ENCODE data around the gene AGTR2. TPM values are rescaled to one million over a fixed set of nuclear protein-coding genes. Genes with fewer than 3 reads are reported as not detected.
"Not testable (repeated sequence)": the region's sequence is repeated elsewhere in the genome, so short reads cannot be mapped to it uniquely, and the experiment has no call there.

AGTR2 gene
- total and polyA plus RNA-seq, 4 donors = 0.66 TPM; not detected in 3

DNA sequence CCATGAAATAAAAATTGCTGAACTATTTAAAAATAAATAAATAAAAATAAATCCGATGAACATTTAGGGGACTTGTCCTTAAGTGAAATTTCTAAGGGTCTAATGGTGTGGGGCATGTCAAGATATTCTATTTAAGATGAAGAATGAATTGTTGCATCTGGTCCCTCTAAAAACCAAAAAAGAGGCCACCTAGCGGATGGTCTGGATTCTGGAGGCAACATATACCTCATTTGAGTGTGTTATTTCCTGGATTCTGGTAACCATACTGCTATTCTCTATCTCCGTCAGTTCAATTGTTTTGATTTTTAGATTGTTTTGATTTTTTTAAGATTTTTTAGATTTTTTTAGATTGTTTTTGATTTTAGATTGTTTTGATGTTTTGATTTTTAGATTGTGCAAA lies 28.3 kb downstream of the AGTR2 start:
- Histone ChIP-seq H3K27ac (ENCODE audit: low read depth in 1 of 2, low read length in 2 of 2) (no peak overlapping the region), H3K4me3 (ENCODE audit: low read length in 2 of 2) (no peak overlapping the region), H3K4me1 (ENCODE audit: control insufficient read depth in 1 of 2, insufficient read depth in 2 of 2, low read length in 2 of 2) (no peaks in the 10 kb centered on the region), H3K9me3 (ENCODE audit: control insufficient read depth, low read length) (no peaks in the 10 kb centered on the region), H3K27me3 (ENCODE audit: control insufficient read depth in 1 of 2, insufficient read depth in 2 of 2, low read length in 1 of 2) (no peaks in the 10 kb centered on the region), H3K36me3 (ENCODE audit: control insufficient read depth in 1 of 2, insufficient read depth in 2 of 2, low read length in 1 of 2) (no peaks in the 10 kb centered on the region)
- intact Hi-C loops (cut with DNase I) = no loop called here
- DNase-seq = no peak
- no peak for ATAC-seq (ENCODE audit: low FRiP score)
- WGBS, 2 donors = 32 to 72% methylated on average over 3 of the region's 3 CpGs

DNA sequence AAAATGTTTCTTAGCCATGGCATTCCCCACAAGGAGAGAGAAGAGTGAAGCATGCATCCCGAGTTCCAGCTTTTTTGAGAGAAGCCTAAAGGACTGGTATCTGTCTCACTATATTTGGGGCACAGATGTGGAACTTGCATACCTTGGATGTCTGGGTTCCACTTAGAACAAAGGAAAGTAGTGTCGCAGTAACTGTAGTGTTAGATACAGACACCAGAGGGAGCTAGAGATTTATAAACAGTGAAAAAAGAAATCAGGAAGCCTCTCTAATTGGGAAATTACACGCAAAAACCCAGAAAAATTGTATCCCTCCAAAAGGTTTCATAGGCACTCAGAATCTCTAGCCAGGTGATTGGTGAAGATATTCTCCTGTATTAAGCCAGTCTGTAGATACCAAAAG lies 34.4 kb downstream of the AGTR2 start:
- H3K4me3 ChIP-seq (ENCODE audit: low read length in 2 of 2) = no peak overlapping the region
- no peak overlapping the region for H3K27ac ChIP-seq (ENCODE audit: low read depth in 1 of 2, low read length in 2 of 2)
- H3K36me3 ChIP-seq (ENCODE audit: control insufficient read depth in 1 of 2, insufficient read depth in 2 of 2, low read length in 1 of 2) = no peaks in the 10 kb centered on the region
- DNase-seq (no peak), ATAC-seq (ENCODE audit: low FRiP score) (no peak)
- H3K4me1 ChIP-seq (ENCODE audit: control insufficient read depth in 1 of 2, insufficient read depth in 2 of 2, low read length in 2 of 2) = no peaks in the 10 kb centered on the region
- no peaks in the 10 kb centered on the region for H3K9me3 ChIP-seq (ENCODE audit: control insufficient read depth, low read length)
- WGBS, 2 donors = 0 to 4% methylated on average over 3 of the region's 3 CpGs
- no peaks in the 10 kb centered on the region for H3K27me3 ChIP-seq (ENCODE audit: control insufficient read depth in 1 of 2, insufficient read depth in 2 of 2, low read length in 1 of 2)
- intact Hi-C loops (cut with DNase I) = no loop called here

DNA sequence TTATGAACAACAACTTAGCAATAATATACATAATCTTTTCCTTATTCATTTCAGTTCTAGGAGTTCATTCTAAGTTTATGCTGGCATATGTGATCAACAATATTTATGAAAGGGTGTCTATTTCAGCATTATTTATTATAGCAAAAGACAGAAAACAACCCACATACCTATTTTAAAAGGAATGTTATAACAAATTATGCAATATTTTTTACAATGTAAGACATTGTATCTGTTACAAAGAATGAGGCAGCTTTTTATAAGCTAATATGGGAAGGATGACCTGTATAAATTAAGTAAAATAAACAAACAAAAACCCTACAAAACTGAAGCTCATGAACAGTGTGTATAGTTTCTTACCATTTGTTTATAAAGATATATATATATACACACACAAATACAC lies 42.7 kb downstream of the AGTR2 start:
- Histone ChIP-seq H3K4me3 (ENCODE audit: low read length in 2 of 2) (no peak overlapping the region), H3K27me3 (ENCODE audit: control insufficient read depth in 1 of 2, insufficient read depth in 2 of 2, low read length in 1 of 2) (no peaks in the 10 kb centered on the region), H3K36me3 (ENCODE audit: control insufficient read depth in 1 of 2, insufficient read depth in 2 of 2, low read length in 1 of 2) (no peaks in the 10 kb centered on the region), H3K9me3 (ENCODE audit: control insufficient read depth, low read length) (no peaks in the 10 kb centered on the region), H3K4me1 (ENCODE audit: control insufficient read depth in 1 of 2, insufficient read depth in 2 of 2, low read length in 2 of 2) (no peaks in the 10 kb centered on the region), H3K27ac (ENCODE audit: low read depth in 1 of 2, low read length in 2 of 2) (no peak overlapping the region)
- ATAC-seq (ENCODE audit: low FRiP score) (no peak), DNase-seq (no peak)
- intact Hi-C loops (cut with DNase I) = no loop called here

DNA sequence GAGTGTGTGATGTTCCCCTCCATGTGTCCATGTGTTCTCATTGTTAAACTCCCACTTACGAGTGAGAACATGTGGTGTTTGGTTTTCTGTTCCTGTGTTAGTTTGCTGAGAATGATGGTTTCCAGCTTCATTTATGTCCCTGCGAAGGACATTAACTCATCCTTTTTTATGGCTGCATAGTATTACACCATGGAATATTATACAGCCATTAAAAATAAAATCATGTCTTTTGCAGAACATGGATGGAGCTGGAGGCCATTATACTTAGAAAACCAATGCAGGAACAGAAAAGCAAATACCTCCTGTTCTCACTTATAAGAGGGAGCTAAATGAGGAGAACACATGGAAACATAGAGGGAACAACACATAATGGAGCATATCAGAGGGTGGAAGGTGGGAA lies 46.5 kb downstream of the AGTR2 start:
- DNase-seq; H3K4me3 ChIP-seq (ENCODE audit: low read length in 2 of 2); H3K27ac ChIP-seq (ENCODE audit: low read depth in 1 of 2, low read length in 2 of 2); H3K27me3 ChIP-seq (ENCODE audit: control insufficient read depth in 1 of 2, insufficient read depth in 2 of 2, low read length in 1 of 2); H3K36me3 ChIP-seq (ENCODE audit: control insufficient read depth in 1 of 2, insufficient read depth in 2 of 2, low read length in 1 of 2); intact Hi-C loops (cut with DNase I); H3K4me1 ChIP-seq (ENCODE audit: control insufficient read depth in 1 of 2, insufficient read depth in 2 of 2, low read length in 2 of 2); H3K9me3 ChIP-seq (ENCODE audit: control insufficient read depth, low read length); ATAC-seq (ENCODE audit: low FRiP score): not testable (repeated sequence)
- 89 to 93% methylated on average over 2 of the region's 2 CpGs for WGBS, 2 donors
